Uterus (tissue), 2 donors: Measurements from ENCODE around the gene SSNA1.

Experiments
- POLR2A ChIP-seq, 2 donors: fragments of 450-650 bp; IDR thresholded peaks; one replicate each; pipeline ENCODE4 v1.6.1; 2016; ENCODE audit warnings: antibody characterized with exemption in 2 of 2, mild to moderate bottlenecking in 1 of 2, moderate library complexity in 1 of 2
- TF ChIP-seq, protein P1 (sequence below), 4 experiments: fragments of 200-600 bp in 2 of 4; fragments of 450-650 bp in 2 of 4; sonication (generic) in 2 of 4; IDR thresholded peaks; one replicate each; pipeline ENCODE4 v1.5.1; 2016 to 2019; ENCODE audit warnings: antibody characterized with exemption in 4 of 4, mild to moderate bottlenecking in 2 of 4, moderate library complexity in 1 of 4

DNA sequence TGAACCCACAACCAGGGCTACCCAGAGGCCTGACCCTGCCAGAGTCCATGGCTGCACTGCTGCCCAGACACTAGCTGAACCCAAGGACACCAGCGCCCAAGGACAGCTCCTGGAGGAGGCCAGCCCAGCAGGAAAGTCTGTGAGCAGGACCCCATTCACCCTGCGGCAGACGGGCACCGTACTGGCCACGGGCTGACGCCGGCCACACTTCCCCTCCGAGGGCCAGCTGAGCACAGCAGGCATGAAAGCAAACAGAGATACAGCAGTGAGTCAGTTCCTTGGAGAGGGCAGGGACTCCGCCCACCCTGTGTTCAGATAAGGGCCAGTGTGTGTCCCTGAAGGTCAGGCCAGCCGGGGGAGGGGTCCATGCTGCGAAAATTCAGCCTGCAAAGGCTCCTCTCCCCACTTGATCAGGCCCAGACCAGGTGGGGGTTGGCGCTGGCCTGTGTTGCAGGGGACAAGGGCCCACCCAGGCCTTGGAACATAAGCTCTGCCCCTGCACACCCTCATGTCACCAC lies 30.3 kb downstream of the SSNA1 start:
- TF ChIP-seq POLR2A (IDR thresholded peaks at IDR 0.05) = no peak
- TF ChIP-seq, protein P1, sequence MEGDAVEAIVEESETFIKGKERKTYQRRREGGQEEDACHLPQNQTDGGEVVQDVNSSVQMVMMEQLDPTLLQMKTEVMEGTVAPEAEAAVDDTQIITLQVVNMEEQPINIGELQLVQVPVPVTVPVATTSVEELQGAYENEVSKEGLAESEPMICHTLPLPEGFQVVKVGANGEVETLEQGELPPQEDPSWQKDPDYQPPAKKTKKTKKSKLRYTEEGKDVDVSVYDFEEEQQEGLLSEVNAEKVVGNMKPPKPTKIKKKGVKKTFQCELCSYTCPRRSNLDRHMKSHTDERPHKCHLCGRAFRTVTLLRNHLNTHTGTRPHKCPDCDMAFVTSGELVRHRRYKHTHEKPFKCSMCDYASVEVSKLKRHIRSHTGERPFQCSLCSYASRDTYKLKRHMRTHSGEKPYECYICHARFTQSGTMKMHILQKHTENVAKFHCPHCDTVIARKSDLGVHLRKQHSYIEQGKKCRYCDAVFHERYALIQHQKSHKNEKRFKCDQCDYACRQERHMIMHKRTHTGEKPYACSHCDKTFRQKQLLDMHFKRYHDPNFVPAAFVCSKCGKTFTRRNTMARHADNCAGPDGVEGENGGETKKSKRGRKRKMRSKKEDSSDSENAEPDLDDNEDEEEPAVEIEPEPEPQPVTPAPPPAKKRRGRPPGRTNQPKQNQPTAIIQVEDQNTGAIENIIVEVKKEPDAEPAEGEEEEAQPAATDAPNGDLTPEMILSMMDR (IDR thresholded peaks at IDR 0.05) = no peak
